Measurements from ENCODE around the gene CHRNE.
"Not testable (repeated sequence)": the region's sequence is repeated elsewhere in the genome, so short reads cannot be mapped to it uniquely, and the experiment has no call there.

DNA sequence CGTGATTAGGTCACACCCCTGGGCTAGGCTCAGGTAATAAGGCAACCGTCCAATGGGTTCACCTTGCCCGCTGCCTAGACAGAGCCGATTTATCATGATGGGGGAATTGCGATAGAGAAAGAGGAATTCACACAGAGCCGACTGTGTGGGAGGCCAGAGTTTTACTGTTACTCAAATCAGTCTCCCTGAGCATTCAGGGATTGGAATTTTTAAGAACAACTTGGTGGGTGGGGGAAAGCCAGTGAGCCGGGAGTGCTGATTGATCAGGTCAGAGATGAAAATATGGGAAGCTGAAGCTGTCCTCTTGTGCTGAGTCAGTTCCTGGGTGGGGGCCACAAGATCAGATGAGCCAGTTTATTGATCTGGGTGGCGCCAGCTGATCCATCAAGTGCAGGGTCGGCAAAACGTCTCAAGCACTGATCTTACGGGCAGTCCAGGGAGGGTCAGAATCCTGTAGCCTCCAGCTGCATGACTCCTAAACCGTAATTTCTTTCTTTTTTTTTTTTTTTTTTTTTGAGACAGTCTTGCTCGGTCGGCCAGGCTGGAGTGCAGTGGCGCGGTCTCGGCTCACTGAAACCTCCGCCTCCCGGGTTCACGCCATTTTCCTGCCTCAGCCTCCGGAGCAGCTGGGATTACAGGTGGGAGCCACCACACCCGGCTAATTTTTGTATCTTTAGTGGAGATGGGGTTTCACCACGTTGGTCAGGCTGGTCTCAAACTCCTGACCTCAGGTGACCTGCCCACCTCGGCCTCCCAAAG is 23.9 kb upstream of the CHRNE start:
- TF ChIP-seq, protein P1, sequence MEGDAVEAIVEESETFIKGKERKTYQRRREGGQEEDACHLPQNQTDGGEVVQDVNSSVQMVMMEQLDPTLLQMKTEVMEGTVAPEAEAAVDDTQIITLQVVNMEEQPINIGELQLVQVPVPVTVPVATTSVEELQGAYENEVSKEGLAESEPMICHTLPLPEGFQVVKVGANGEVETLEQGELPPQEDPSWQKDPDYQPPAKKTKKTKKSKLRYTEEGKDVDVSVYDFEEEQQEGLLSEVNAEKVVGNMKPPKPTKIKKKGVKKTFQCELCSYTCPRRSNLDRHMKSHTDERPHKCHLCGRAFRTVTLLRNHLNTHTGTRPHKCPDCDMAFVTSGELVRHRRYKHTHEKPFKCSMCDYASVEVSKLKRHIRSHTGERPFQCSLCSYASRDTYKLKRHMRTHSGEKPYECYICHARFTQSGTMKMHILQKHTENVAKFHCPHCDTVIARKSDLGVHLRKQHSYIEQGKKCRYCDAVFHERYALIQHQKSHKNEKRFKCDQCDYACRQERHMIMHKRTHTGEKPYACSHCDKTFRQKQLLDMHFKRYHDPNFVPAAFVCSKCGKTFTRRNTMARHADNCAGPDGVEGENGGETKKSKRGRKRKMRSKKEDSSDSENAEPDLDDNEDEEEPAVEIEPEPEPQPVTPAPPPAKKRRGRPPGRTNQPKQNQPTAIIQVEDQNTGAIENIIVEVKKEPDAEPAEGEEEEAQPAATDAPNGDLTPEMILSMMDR (IDR thresholded peaks at IDR 0.05): not testable (repeated sequence)
- not testable (repeated sequence) for TF ChIP-seq POLR2A (IDR thresholded peaks at IDR 0.05)
